ENCODE data around the gene MORN1.

Gene MORN1

GRCh38 chr1:2324553-2325366 lies 66.6 kb downstream of the MORN1 start:
- Histone ChIP-seq H3K4me3 (ENCODE audit: low read length) (no peak overlapping the region), H3K4me1 (ENCODE audit: low read length) (no peaks in the 10 kb centered on the region), H3K79me2 (ENCODE audit: low read length) (no peaks in the 10 kb centered on the region), H4K20me1 (ENCODE audit: insufficient read depth, low read length) (no peaks in the 10 kb centered on the region), H3K9me3 (replicated peaks; ENCODE audit: insufficient read depth, low read length) (no peaks in the 10 kb centered on the region), H3K9ac (ENCODE audit: low read length) (no peak overlapping the region), H3K9me2 (replicated peaks; ENCODE audit: insufficient read depth, low read length) (no peaks in the 10 kb centered on the region), H3K27me3 (replicated peaks; ENCODE audit: insufficient read depth, low read length) (peaks cover 97% of the 10 kb centered on the region), H3K4me2 (ENCODE audit: low read depth, low read length) (no peak overlapping the region), H3F3A (ENCODE audit: insufficient read depth, low read length) (no peaks in the 10 kb centered on the region), H2AFZ (ENCODE audit: low read length) (no peak overlapping the region), H3K36me3 (replicated peaks; ENCODE audit: insufficient read depth, low read length) (no peaks in the 10 kb centered on the region), H3K27ac (ENCODE audit: low read length) (no peak overlapping the region)
- TF ChIP-seq EZH2 (optimal IDR thresholded peaks at IDR 0.05; ENCODE audit: low read depth, low read length) = no peak
- TF ChIP-seq EZH2phosphoT487 (IDR thresholded peaks at IDR 0.05; ENCODE audit: low read length) = no peak
- no peak for TF ChIP-seq CTCF (IDR thresholded peaks at IDR 0.05; ENCODE audit: low read length)
- no peak for DNase-seq

- no peaks in the 10 kb centered on the region for H3K4me1 ChIP-seq (ENCODE audit: low read length)
- no peak overlapping the region for H2AFZ ChIP-seq (ENCODE audit: low read length)
- H3K9ac ChIP-seq (ENCODE audit: low read length) = no peak overlapping the region
- no peaks in the 10 kb centered on the region for H3K9me2 ChIP-seq (replicated peaks; ENCODE audit: insufficient read depth, low read length)
- H3K9me3 ChIP-seq (replicated peaks; ENCODE audit: insufficient read depth, low read length) = no peaks in the 10 kb centered on the region
- no peak overlapping the region for H3K4me2 ChIP-seq (ENCODE audit: low read depth, low read length)
- H3K36me3 ChIP-seq (replicated peaks; ENCODE audit: insufficient read depth, low read length) = no peaks in the 10 kb centered on the region
- no peaks in the 10 kb centered on the region for H3F3A ChIP-seq (ENCODE audit: insufficient read depth, low read length)
- H3K79me2 ChIP-seq (ENCODE audit: low read length) = no peaks in the 10 kb centered on the region
- no peaks in the 10 kb centered on the region for H4K20me1 ChIP-seq (ENCODE audit: insufficient read depth, low read length)
- no peak overlapping the region for H3K4me3 ChIP-seq (ENCODE audit: low read length)
- TF ChIP-seq EZH2 (optimal IDR thresholded peaks at IDR 0.05; ENCODE audit: low read depth, low read length) = no peak
- no peak for TF ChIP-seq EZH2phosphoT487 (IDR thresholded peaks at IDR 0.05; ENCODE audit: low read length)
- no peak for TF ChIP-seq CTCF (IDR thresholded peaks at IDR 0.05; ENCODE audit: low read length)
- DNase-seq = no peak
- no peak overlapping the region for H3K27ac ChIP-seq (ENCODE audit: low read length)
- peaks cover 96% of the 10 kb centered on the region for H3K27me3 ChIP-seq (replicated peaks; ENCODE audit: insufficient read depth, low read length)
Measured at GRCh38 chr1:2323451-2323974, 67.8 kb downstream of the MORN1 start.

GRCh38 chr1:2322581-2323211 lies 68.7 kb downstream of the MORN1 start:
- Histone ChIP-seq H3K27ac (ENCODE audit: low read length) (no peak overlapping the region), H3K9ac (ENCODE audit: low read length) (no peak overlapping the region), H3F3A (ENCODE audit: insufficient read depth, low read length) (no peaks in the 10 kb centered on the region), H3K9me2 (replicated peaks; ENCODE audit: insufficient read depth, low read length) (no peaks in the 10 kb centered on the region), H3K4me1 (ENCODE audit: low read length) (no peaks in the 10 kb centered on the region), H2AFZ (ENCODE audit: low read length) (no peak overlapping the region), H4K20me1 (ENCODE audit: insufficient read depth, low read length) (no peaks in the 10 kb centered on the region), H3K9me3 (replicated peaks; ENCODE audit: insufficient read depth, low read length) (no peaks in the 10 kb centered on the region), H3K36me3 (replicated peaks; ENCODE audit: insufficient read depth, low read length) (no peaks in the 10 kb centered on the region), H3K4me2 (ENCODE audit: low read depth, low read length) (no peak overlapping the region), H3K27me3 (replicated peaks; ENCODE audit: insufficient read depth, low read length) (peaks cover 96% of the 10 kb centered on the region), H3K79me2 (ENCODE audit: low read length) (no peaks in the 10 kb centered on the region), H3K4me3 (ENCODE audit: low read length) (no peak overlapping the region)
- TF ChIP-seq EZH2phosphoT487 (IDR thresholded peaks at IDR 0.05; ENCODE audit: low read length) (0 out of 2 replicates have a peak, but pooled peaks have one; percentile 3), CTCF (IDR thresholded peaks at IDR 0.05; ENCODE audit: low read length) (no peak), EZH2 (optimal IDR thresholded peaks at IDR 0.05; ENCODE audit: low read depth, low read length) (no peak)
- no peak for DNase-seq

All from MM.1S (cell line).